Measurements from ENCODE around the gene HGS. TPM values are rescaled to one million over a fixed set of nuclear protein-coding genes. Genes with fewer than 3 reads are reported as not detected.

The HGS gene
- total and polyA plus RNA-seq, 2 of the 13 experiments (the other 11 are each of a cell fraction or from before 2014, with no cell fraction given) = 73.3 to 78.1 TPM

GRCh38 chr17:81714412-81715106, 30.7 kb downstream of the HGS start (continued):
- TF ChIP-seq ZNF224 (CRISPR knock-in tag; IDR thresholded peaks at IDR 0.05) (0 out of 2 replicates have a peak, but pooled peaks have one; percentile 52), HOXA9 (CRISPR knock-in tag; IDR thresholded peaks at IDR 0.05; ENCODE audit: borderline replicate concordance) (no peak), ZNF550 (CRISPR knock-in tag; IDR thresholded peaks at IDR 0.05; ENCODE audit: borderline replicate concordance) (peak; percentile 59; the same call in 1 of the 2 replicates), LBX2 (CRISPR knock-in tag; IDR thresholded peaks at IDR 0.05; ENCODE audit: borderline replicate concordance) (0 out of 2 replicates have a peak, but pooled peaks have one; percentile 37), EEA1 (CRISPR knock-in tag; IDR thresholded peaks at IDR 0.05; ENCODE audit: borderline replicate concordance) (0 out of 2 replicates have a peak, but pooled peaks have one; percentile 6), BORCS8-MEF2B (CRISPR knock-in tag; IDR thresholded peaks at IDR 0.05) (no peak), DZIP1 (CRISPR knock-in tag; IDR thresholded peaks at IDR 0.05) (peak; percentile 66; the same call in 1 of the 2 replicates), ZFP41 (CRISPR knock-in tag; IDR thresholded peaks at IDR 0.05; ENCODE audit: borderline replicate concordance) (0 out of 2 replicates have a peak, but pooled peaks have one; percentile 35)
